ENCODE results near the gene ENDOD1. TPM values are rescaled to one million over a fixed set of nuclear protein-coding genes. Genes with fewer than 3 reads are reported as not detected.

ENDOD1 gene
- total and polyA plus RNA-seq, 4 donors = 10.4 to 55.1 (median 25.0) TPM

Other genes with a start within 250 kb of the ENDOD1 start
- 10 to 100 TPM; 42.4 to 44.9 TPM for gene CWC15, start 116.3 kb upstream of the ENDOD1 start, total RNA-seq
- gene CWC15, start 116.3 kb upstream of the ENDOD1 start, polyA plus RNA-seq = 100 to 1,000 TPM in 1 of 2 donors, 10 to 100 TPM in 1; 38.2 to 107 TPM
- gene KDM4D, start 116.1 kb upstream of the ENDOD1 start, total RNA-seq = under 1 TPM; 0.89 to 0.94 TPM
- gene KDM4D, start 116.1 kb upstream of the ENDOD1 start, polyA plus RNA-seq = under 1 TPM; 0.30 to 0.63 TPM
- gene KDM4E, start 64.6 kb upstream of the ENDOD1 start, total RNA-seq = not detected
- not detected for gene KDM4E, start 64.6 kb upstream of the ENDOD1 start, polyA plus RNA-seq
- not detected for gene KDM4F, start 40.4 kb upstream of the ENDOD1 start, total RNA-seq
- gene KDM4F, start 40.4 kb upstream of the ENDOD1 start, polyA plus RNA-seq = not detected
- 10 to 100 TPM; 24.0 to 41.4 TPM for gene SRSF8, start 22.9 kb upstream of the ENDOD1 start, total RNA-seq
- gene SRSF8, start 22.9 kb upstream of the ENDOD1 start, polyA plus RNA-seq = 10 to 100 TPM; 22.6 to 49.0 TPM
- 10 to 100 TPM; 35.3 to 73.3 TPM for gene SESN3, start 141.4 kb downstream of the ENDOD1 start, total RNA-seq
- gene SESN3, start 141.4 kb downstream of the ENDOD1 start, polyA plus RNA-seq = 1 to 10 TPM; 4.0 to 4.8 TPM